ENCODE measurements around the gene CACNA2D2.

The CACNA2D2 gene

GRCh38 chr3:50322115-50322385 lies 181.4 kb downstream of the CACNA2D2 start:
- Histone ChIP-seq H3K27ac (ENCODE audit: low read length) (no peak overlapping the region), H2AFZ (ENCODE audit: low read length) (peak overlapping the region; percentile 91), H3F3A (ENCODE audit: insufficient read depth, low read length) (no peaks in the 10 kb centered on the region), H3K4me3 (ENCODE audit: low read length) (peak overlapping the region; percentile 83), H3K9ac (ENCODE audit: low read length) (peak overlapping the region; percentile 95; the same call in 1 of the 2 replicates), H3K79me2 (ENCODE audit: low read length) (peaks cover 27% of the 10 kb centered on the region), H3K36me3 (replicated peaks; ENCODE audit: insufficient read depth, low read length) (no peaks in the 10 kb centered on the region), H3K27me3 (replicated peaks; ENCODE audit: insufficient read depth, low read length) (no peaks in the 10 kb centered on the region), H3K9me3 (replicated peaks; ENCODE audit: insufficient read depth, low read length) (no peaks in the 10 kb centered on the region), H3K4me1 (ENCODE audit: low read length) (0 out of 2 replicates have a peak, but pooled peaks cover 8% of the 10 kb centered on the region), H4K20me1 (ENCODE audit: insufficient read depth, low read length) (no peaks in the 10 kb centered on the region), H3K4me2 (ENCODE audit: low read depth, low read length) (peak overlapping the region; percentile 75), H3K9me2 (replicated peaks; ENCODE audit: insufficient read depth, low read length) (no peaks in the 10 kb centered on the region)
- no peak for DNase-seq
- TF ChIP-seq, protein P1, sequence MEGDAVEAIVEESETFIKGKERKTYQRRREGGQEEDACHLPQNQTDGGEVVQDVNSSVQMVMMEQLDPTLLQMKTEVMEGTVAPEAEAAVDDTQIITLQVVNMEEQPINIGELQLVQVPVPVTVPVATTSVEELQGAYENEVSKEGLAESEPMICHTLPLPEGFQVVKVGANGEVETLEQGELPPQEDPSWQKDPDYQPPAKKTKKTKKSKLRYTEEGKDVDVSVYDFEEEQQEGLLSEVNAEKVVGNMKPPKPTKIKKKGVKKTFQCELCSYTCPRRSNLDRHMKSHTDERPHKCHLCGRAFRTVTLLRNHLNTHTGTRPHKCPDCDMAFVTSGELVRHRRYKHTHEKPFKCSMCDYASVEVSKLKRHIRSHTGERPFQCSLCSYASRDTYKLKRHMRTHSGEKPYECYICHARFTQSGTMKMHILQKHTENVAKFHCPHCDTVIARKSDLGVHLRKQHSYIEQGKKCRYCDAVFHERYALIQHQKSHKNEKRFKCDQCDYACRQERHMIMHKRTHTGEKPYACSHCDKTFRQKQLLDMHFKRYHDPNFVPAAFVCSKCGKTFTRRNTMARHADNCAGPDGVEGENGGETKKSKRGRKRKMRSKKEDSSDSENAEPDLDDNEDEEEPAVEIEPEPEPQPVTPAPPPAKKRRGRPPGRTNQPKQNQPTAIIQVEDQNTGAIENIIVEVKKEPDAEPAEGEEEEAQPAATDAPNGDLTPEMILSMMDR (IDR thresholded peaks at IDR 0.05; ENCODE audit: low read length) = no peak
- TF ChIP-seq EZH2 (optimal IDR thresholded peaks at IDR 0.05; ENCODE audit: low read depth, low read length) = no peak
- TF ChIP-seq EZH2phosphoT487 (IDR thresholded peaks at IDR 0.05; ENCODE audit: low read length) = no peak

GRCh38 chr3:50321336-50322114 lies 181.9 kb downstream of the CACNA2D2 start:
- Histone ChIP-seq H3K9ac (ENCODE audit: low read length) (peak overlapping the region; percentile 95), H3K9me3 (replicated peaks; ENCODE audit: insufficient read depth, low read length) (no peaks in the 10 kb centered on the region), H3K4me2 (ENCODE audit: low read depth, low read length) (peak overlapping the region; percentile 75), H3K27ac (ENCODE audit: low read length) (peak overlapping the region; percentile 80), H4K20me1 (ENCODE audit: insufficient read depth, low read length) (no peaks in the 10 kb centered on the region), H3K4me1 (ENCODE audit: low read length) (0 out of 2 replicates have a peak, but pooled peaks cover 8% of the 10 kb centered on the region), H3F3A (ENCODE audit: insufficient read depth, low read length) (no peaks in the 10 kb centered on the region), H3K9me2 (replicated peaks; ENCODE audit: insufficient read depth, low read length) (no peaks in the 10 kb centered on the region), H3K79me2 (ENCODE audit: low read length) (peaks cover 21% of the 10 kb centered on the region), H2AFZ (ENCODE audit: low read length) (peak overlapping the region; percentile 91), H3K4me3 (ENCODE audit: low read length) (peak overlapping the region; percentile 83), H3K27me3 (replicated peaks; ENCODE audit: insufficient read depth, low read length) (no peaks in the 10 kb centered on the region), H3K36me3 (replicated peaks; ENCODE audit: insufficient read depth, low read length) (no peaks in the 10 kb centered on the region)
- peak; percentile 89 for DNase-seq
- TF ChIP-seq EZH2 (optimal IDR thresholded peaks at IDR 0.05; ENCODE audit: low read depth, low read length) (no peak), EZH2phosphoT487 (IDR thresholded peaks at IDR 0.05; ENCODE audit: low read length) (no peak)
- TF ChIP-seq, protein P1 (IDR thresholded peaks at IDR 0.05; ENCODE audit: low read length) = peak; percentile 59

DNA sequence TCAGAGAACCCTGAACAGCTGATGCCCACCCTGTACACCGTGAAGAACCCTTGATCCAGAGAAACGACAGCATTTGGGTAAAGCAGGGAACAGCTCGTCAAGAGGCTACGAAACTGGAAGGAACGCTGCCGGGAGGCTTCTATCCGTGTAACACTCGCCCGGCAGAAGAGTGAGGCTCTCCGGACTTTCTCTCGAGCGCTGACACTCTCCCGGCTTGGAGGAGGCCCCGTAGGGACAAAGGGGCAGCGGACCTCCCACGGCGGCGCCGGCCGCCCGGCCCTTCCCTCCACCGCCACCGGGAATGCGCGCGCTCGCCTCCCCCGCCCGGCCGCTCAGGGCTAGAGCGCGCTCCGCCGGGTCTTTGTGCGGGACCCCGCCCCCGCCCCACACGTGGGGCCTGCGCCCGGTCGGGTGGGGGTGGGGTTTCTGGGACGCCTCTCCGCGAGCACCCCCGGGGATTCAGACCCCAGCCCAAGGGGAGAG lies 182.5 kb downstream of the CACNA2D2 start:
- Histone ChIP-seq H3K27ac (ENCODE audit: low read length) (peak overlapping the region; percentile 80; the same call in 1 of the 2 replicates), H3K4me1 (ENCODE audit: low read length) (0 out of 2 replicates have a peak, but pooled peaks cover 8% of the 10 kb centered on the region), H3K4me2 (ENCODE audit: low read depth, low read length) (peak overlapping the region; percentile 96), H3K27me3 (replicated peaks; ENCODE audit: insufficient read depth, low read length) (no peaks in the 10 kb centered on the region), H3K9me2 (replicated peaks; ENCODE audit: insufficient read depth, low read length) (no peaks in the 10 kb centered on the region), H4K20me1 (ENCODE audit: insufficient read depth, low read length) (no peaks in the 10 kb centered on the region), H3K4me3 (ENCODE audit: low read length) (peak overlapping the region; percentile 83), H2AFZ (ENCODE audit: low read length) (peak overlapping the region; percentile 91; the same call in 1 of the 2 replicates), H3K36me3 (replicated peaks; ENCODE audit: insufficient read depth, low read length) (no peaks in the 10 kb centered on the region), H3K9me3 (replicated peaks; ENCODE audit: insufficient read depth, low read length) (no peaks in the 10 kb centered on the region), H3K9ac (ENCODE audit: low read length) (peak overlapping the region; percentile 95), H3K79me2 (ENCODE audit: low read length) (peaks cover 15% of the 10 kb centered on the region; the same call in 1 of the 2 replicates), H3F3A (ENCODE audit: insufficient read depth, low read length) (no peaks in the 10 kb centered on the region)
- no peak for TF ChIP-seq EZH2phosphoT487 (IDR thresholded peaks at IDR 0.05; ENCODE audit: low read length)
- DNase-seq = peak; percentile 73
